NCI-H1092 treated with DMSO at 0.1 percent for 48 hours (cell line): ENCODE measurements around the gene OPN1MW3.
"Not testable (repeated sequence)": the region's sequence is repeated elsewhere in the genome, so short reads cannot be mapped to it uniquely, and the experiment has no call there.

Experiments used
- DNase-seq: peaks from one replicate; lab custom pipeline; 2025; lab: John Stamatoyannopoulos, UW

Gene OPN1MW3

DNA sequence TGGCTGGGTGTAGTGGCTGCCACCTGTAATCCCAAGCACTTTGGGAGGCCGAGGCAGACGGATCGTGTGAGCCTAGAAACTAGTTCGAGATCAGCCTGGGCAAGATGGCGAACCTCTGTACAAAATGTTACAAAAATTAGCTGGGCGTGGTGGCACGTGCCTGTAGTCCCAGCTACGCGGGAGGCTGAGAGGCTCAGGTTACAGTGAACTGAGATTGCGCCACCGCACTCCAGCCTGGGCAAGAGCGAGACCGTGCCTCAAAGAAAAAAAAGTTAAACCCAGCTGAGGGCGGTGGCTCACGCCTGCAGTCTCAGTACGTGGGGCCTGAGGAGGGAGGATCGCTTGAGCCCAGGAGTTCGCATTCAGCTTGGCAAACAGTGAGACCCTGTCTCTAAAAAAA lies 39.3 kb downstream of the OPN1MW3 start:
- DNase-seq: no peak

DNA sequence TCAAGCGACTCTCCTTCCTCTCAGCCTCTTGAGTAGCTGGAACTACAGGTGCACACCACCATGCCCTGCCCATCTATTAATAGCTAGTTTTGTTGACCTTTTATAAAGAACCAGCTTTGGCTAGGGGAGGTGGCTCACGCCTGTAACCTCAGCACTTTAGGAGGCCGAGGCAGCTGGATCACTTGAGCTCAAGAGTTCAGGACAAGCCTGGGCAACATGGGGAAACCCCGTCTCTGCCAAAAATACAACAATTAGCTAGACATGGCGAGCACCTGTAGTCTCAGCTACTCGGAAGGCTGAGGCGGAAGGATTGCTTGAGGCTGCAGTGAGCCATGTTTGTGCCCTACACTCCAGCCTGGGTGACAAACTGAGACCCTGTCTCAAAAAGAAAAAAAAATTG lies 40.9 kb downstream of the OPN1MW3 start:
- DNase-seq: no peak

DNA sequence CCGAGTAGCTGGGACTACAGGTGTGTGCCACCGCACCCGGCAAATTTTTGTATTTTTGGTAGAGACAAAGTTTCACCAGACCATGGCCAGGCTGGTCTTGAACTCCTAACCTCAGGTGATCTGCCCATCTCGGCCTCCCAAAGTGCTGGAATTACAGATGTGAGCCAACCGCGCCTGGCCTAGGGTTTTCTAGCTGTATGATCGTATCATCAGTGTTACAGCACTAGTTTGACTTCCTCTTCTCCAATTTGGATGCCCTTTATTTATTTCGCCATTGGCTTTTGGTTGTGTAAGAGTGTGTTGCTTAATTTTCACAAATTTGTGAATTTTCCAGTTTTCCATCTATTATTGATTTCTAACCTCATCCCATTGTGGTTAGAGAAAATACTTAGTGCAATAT lies 43.4 kb downstream of the OPN1MW3 start:
- no peak for DNase-seq

GRCh38 chrX:154302998-154303397 lies 45.6 kb downstream of the OPN1MW3 start:
- not testable (repeated sequence) for DNase-seq

GRCh38 chrX:154303476-154303875 lies 46.1 kb downstream of the OPN1MW3 start:
- DNase-seq: no peak

GRCh38 chrX:154304846-154305245 lies 47.5 kb downstream of the OPN1MW3 start:
- no peak for DNase-seq

DNA sequence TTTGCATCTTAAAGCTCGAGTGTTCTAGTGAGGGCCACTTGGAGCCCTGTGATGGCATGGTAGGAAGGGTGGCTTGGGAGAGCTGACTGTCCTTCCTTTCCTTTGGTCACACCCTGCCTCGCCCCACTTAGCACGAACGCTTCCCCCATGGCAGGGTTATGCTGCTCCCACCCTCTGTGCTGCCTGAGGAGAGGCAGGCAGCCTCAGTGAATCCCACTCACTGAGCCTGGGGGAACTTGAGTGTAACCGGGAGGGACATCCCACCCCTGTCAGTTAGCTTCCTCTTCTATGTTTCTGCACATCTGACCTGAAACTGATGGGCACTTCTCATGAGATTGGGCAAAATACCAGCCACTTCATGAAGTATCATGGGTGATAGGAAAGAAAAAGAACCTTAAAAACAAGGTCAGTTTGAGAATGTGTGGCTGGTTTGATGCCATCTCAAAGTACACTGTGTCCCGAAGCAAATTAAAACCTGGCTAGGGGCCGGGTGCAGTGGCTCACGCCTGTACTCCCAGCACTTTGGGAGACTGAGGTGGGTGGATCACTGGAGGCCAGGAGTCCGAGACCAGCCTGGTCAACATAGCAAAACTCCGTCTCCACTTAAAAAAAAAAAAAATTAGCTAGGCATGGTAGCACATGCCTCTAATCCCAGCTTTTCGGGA lies 48.3 kb downstream of the OPN1MW3 start:
- no peak for DNase-seq

DNA sequence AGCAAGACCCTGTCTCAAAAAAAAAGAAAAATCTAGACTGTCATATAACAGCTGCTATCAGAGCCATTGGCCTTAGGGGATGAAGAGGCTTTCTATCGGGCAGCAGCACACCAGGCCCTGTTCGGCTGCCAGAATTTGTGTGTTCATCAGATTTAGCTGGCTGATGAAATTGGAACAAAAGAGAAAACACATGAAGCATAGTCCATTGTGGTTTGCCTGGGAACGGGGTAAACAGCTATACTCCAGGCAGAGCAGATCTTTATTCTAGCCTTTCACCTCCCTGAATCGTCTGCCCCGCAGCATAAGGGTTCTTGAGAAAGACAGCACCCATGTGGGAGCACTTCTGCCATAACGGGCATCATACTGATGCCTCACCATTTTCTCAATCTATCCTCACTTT lies 49.8 kb downstream of the OPN1MW3 start:
- no peak for DNase-seq

- DNase-seq: no peak
Measured at GRCh38 chrX:154308108-154308946, 50.9 kb downstream of the OPN1MW3 start.

DNA sequence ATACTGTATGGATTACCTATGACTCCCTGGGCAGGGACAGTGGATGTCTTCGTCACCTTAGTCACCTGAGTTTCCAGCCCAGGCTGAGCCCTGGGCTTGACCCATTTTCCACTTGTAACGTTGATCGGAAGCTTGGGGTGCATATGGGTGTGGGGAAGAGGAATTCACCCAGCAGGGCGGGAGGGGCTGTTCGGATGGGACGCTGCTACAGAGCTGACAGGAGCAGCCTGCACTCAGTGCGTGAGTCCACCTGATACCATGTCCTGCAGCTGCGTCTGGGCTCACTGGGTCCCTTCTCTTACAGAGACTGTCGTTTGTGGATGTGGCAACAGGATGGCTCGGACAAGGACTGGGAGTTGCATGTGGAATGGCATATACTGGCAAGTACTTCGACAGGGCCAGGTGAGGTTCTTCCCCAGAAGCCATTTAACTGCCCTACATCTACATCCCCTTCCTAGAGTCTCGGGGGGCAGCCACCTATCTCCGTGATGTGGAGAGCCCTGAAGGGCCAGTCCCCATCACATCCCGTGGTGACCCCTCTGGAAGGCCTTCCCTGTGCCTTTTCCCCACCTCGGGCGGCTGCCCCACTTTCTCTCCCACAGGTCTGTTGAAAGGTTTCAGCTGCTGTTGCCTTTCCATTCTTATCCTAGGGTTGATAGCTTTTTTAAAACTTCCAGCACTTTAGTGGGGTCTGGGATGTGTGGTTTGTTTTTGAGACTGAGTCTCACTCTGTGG lies 51.8 kb downstream of the OPN1MW3 start:
- DNase-seq: no peak

- peak; percentile 22 for DNase-seq
Measured at GRCh38 chrX:154310616-154311536, 53.5 kb downstream of the OPN1MW3 start.

- DNase-seq: no peak
Measured at GRCh38 chrX:154312116-154312515, 54.7 kb downstream of the OPN1MW3 start.

DNA sequence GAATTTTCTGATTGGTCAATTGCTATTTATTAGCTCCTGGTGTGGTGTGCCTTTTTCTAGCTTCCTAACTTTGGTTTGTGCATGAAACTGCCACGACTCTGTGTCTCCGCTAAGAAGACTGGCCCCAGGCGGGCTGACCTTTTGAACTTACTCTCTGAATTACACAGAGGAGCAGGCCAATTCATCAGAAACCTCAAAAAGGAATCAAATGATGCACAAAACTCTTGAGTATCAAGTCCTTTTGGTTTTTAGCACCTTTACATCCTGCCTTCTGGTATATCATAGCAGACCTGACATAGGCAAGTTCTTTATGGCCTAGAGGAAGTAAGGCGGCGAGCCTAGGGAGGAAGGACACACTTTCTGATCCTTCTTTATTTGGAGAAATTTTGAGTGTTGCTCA lies 55.8 kb downstream of the OPN1MW3 start:
- no peak for DNase-seq

GRCh38 chrX:154315416-154315815 lies 58.0 kb downstream of the OPN1MW3 start:
- DNase-seq: no peak

- peak; percentile 15 for DNase-seq
Measured at GRCh38 chrX:154317391-154317995, 60.1 kb downstream of the OPN1MW3 start.

DNA sequence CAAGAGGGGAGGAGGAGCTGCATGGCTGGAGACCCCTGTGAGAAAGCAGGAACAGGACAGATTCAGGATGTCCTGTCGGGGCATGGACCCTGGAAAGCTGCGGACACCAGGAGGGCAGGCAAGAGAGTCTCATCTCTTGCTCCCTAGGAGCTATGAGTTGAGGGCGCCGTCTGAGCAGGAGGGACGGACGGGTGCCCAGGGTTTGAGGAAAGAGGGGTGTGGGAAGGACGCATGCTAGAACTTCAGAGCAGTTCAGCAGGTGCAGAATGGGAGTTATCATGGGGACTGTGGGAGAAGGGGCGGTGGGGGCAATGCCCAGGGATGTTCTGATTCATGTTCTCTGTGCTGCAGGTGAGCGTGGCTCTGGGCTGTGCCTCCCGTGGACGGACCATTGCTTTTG lies 63.0 kb downstream of the OPN1MW3 start:
- no peak for DNase-seq
